Measurements from ENCODE around the gene ZNF664.

ZNF664 gene

GRCh38 chr12:123960856-123961255 is 12.2 kb upstream of the ZNF664 start:
- no peak for DNase-seq

- DNase-seq: no peak
These were observed 11.2 kb upstream of the ZNF664 start for GRCh38 chr12:123961585-123962345.

GRCh38 chr12:123962513-123962912 is 10.5 kb upstream of the ZNF664 start:
- DNase-seq: no peak

GRCh38 chr12:123963821-123964220 is 9.2 kb upstream of the ZNF664 start:
- DNase-seq: no peak

GRCh38 chr12:123965382-123965781 is 7.6 kb upstream of the ZNF664 start:
- DNase-seq: no peak

- no peak for DNase-seq
These were observed 6.4 kb upstream of the ZNF664 start for GRCh38 chr12:123966596-123966995.

GRCh38 chr12:123967121-123967586 is 5.9 kb upstream of the ZNF664 start:
- no peak for DNase-seq

GRCh38 chr12:123971449-123971769 is 1.6 kb upstream of the ZNF664 start:
- no peak for DNase-seq

- DNase-seq: peak; percentile 14 to 29
These were observed 1.1 kb upstream of the ZNF664 start for GRCh38 chr12:123971770-123972456.

- peak; percentile 2 to 14 for DNase-seq
These were observed 732 bp downstream of the ZNF664 start for GRCh38 chr12:123973552-123974341.

- no peak for DNase-seq
These were observed 3.3 kb downstream of the ZNF664 start for GRCh38 chr12:123976227-123976826.

GRCh38 chr12:123979566-123979965 is 6.6 kb downstream of the ZNF664 start:
- no peak for DNase-seq

GRCh38 chr12:123982269-123982668 is 9.3 kb downstream of the ZNF664 start:
- DNase-seq: no peak

- DNase-seq: peak in 1 of 2 donors; percentile 22
These were observed 10.9 kb downstream of the ZNF664 start for GRCh38 chr12:123983822-123984485.

- DNase-seq: no peak
These were observed 11.9 kb downstream of the ZNF664 start for GRCh38 chr12:123984903-123985302.

GRCh38 chr12:123986374-123986965 is 13.5 kb downstream of the ZNF664 start:
- DNase-seq: no peak

- no peak for DNase-seq
These were observed 14.0 kb downstream of the ZNF664 start for GRCh38 chr12:123987022-123987421.

- DNase-seq: no peak
These were observed 16.2 kb downstream of the ZNF664 start for GRCh38 chr12:123989168-123989567.

GRCh38 chr12:123989753-123990152 is 16.7 kb downstream of the ZNF664 start:
- no peak for DNase-seq

GRCh38 chr12:123990511-123990910 is 17.5 kb downstream of the ZNF664 start:
- no peak for DNase-seq

GRCh38 chr12:123991372-123991951 is 18.4 kb downstream of the ZNF664 start:
- no peak for DNase-seq

Measured in stimulated activated CD4-positive, alpha-beta T cell treated with anti-CD3 and anti-CD28 coated beads, Interleukin-2, amount 100 ng/mL, for 48 hours (primary cell).